DOHH2 (cell line): ENCODE data around the gene FGFR3.

Experiments
- H3F3A ChIP-seq: fragments of 200-600 bp; sonication (generic), shearing (Covaris generic); 2 replicates; pipeline ENCODE4 v1.6.0; 2016; ENCODE audit warnings: antibody characterized with exemption, mild to moderate bottlenecking; ENCODE audit not compliant: control insufficient read depth, insufficient read depth
- H3K27ac ChIP-seq: fragments of 200-600 bp; sonication (generic); 2 replicates; pipeline ENCODE4 v1.5.1; 2014; ENCODE audit warnings: low read depth, mild to moderate bottlenecking, low read length, moderate library complexity
- H3K27me3 ChIP-seq: fragments of 200-600 bp; sonication (generic); 2 replicates; pipeline ENCODE4 v1.6.1; 2014; ENCODE audit warnings: mild to moderate bottlenecking, low read length, mixed read lengths; ENCODE audit not compliant: control insufficient read depth
- H3K36me3 ChIP-seq: fragments of 200-600 bp; sonication (generic); 2 replicates; pipeline ENCODE4 v1.6.1; 2014; ENCODE audit warnings: mild to moderate bottlenecking, low read length, moderate library complexity, mixed read lengths; ENCODE audit not compliant: control insufficient read depth
- H3K4me1 ChIP-seq: fragments of 200-600 bp; sonication (generic); 2 replicates; pipeline ENCODE4 v1.6.1; 2014; ENCODE audit warnings: mild to moderate bottlenecking, low read length, mixed read lengths; ENCODE audit not compliant: control insufficient read depth
- H3K4me2 ChIP-seq: fragments of 200-600 bp; sonication (generic); 2 replicates; pipeline ENCODE4 v1.6.0; 2014; ENCODE audit warnings: mild to moderate bottlenecking, low read length, moderate library complexity
- H3K4me3 ChIP-seq: fragments of 200-600 bp; sonication (generic); 2 replicates; pipeline ENCODE4 v1.5.1; 2014; ENCODE audit warnings: mild to moderate bottlenecking, low read length, mixed read lengths
- H3K79me2 ChIP-seq: fragments of 200-600 bp; sonication (generic); 2 replicates; pipeline ENCODE4 v1.6.1; 2014; ENCODE audit warnings: mild to moderate bottlenecking, low read length, mixed read lengths; ENCODE audit not compliant: control insufficient read depth
- H3K9me2 ChIP-seq: fragments of 200-600 bp; sonication (generic); replicated peaks from 2 replicates; pipeline ENCODE4 v1.6.1; 2014; ENCODE audit warnings: mild to moderate bottlenecking, low read length, mixed read lengths; ENCODE audit not compliant: control insufficient read depth
- H3K9me3 ChIP-seq: fragments of 200-600 bp; sonication (generic); 2 replicates; pipeline ENCODE4 v1.6.1; 2014; ENCODE audit warnings: antibody characterized with exemption, low read length, mixed read lengths; ENCODE audit not compliant: control insufficient read depth, insufficient read depth
- H4K20me1 ChIP-seq: fragments of 200-600 bp; sonication (generic); 2 replicates; pipeline ENCODE4 v1.6.0; 2014; ENCODE audit warnings: low read depth, mild to moderate bottlenecking, antibody characterized with exemption, low read length, moderate library complexity; ENCODE audit not compliant: control insufficient read depth, insufficient read depth
- EZH2phosphoT487 ChIP-seq: fragments of 200-600 bp; sonication (generic); IDR thresholded peaks from 2 replicates; pipeline ENCODE4 v1.6.1; 2017; ENCODE audit warnings: borderline replicate concordance, mild to moderate bottlenecking, antibody characterized with exemption, low read length, moderate library complexity, mixed read lengths
- TF ChIP-seq, protein P1 (sequence below): fragments of 200-600 bp; sonication (generic); IDR thresholded peaks from one replicate; pipeline ENCODE4 v1.5.1; 2014; ENCODE audit warnings: antibody characterized with exemption, mild to moderate bottlenecking, low read depth, low read length; ENCODE audit not compliant: poor library complexity, severe bottlenecking

The FGFR3 gene

GRCh38 chr4:1809754-1810502 is 16.8 kb downstream of the FGFR3 start:
- peaks cover 26% of the 10 kb centered on the region for H3K36me3 ChIP-seq
- no peaks in the 10 kb centered on the region; the same call in 1 of the 2 replicates for H3F3A ChIP-seq
- H3K4me1 ChIP-seq, result no peaks in the 10 kb centered on the region; the same call in 1 of the 2 replicates
- H3K4me3 ChIP-seq, result no peak overlapping the region
- no peak overlapping the region for H3K4me2 ChIP-seq
- H4K20me1 ChIP-seq, result 0 out of 2 replicates have a peak, but pooled peaks cover 4% of the 10 kb centered on the region
- no peak overlapping the region for H3K27ac ChIP-seq
- H3K27me3 ChIP-seq, result no peaks in the 10 kb centered on the region
- no peaks in the 10 kb centered on the region for H3K9me3 ChIP-seq
- H3K79me2 ChIP-seq, result no peaks in the 10 kb centered on the region
- TF ChIP-seq, protein P1, sequence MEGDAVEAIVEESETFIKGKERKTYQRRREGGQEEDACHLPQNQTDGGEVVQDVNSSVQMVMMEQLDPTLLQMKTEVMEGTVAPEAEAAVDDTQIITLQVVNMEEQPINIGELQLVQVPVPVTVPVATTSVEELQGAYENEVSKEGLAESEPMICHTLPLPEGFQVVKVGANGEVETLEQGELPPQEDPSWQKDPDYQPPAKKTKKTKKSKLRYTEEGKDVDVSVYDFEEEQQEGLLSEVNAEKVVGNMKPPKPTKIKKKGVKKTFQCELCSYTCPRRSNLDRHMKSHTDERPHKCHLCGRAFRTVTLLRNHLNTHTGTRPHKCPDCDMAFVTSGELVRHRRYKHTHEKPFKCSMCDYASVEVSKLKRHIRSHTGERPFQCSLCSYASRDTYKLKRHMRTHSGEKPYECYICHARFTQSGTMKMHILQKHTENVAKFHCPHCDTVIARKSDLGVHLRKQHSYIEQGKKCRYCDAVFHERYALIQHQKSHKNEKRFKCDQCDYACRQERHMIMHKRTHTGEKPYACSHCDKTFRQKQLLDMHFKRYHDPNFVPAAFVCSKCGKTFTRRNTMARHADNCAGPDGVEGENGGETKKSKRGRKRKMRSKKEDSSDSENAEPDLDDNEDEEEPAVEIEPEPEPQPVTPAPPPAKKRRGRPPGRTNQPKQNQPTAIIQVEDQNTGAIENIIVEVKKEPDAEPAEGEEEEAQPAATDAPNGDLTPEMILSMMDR, result peak; percentile 98
- no peak for TF ChIP-seq EZH2phosphoT487
- no peaks in the 10 kb centered on the region for H3K9me2 ChIP-seq

- no peaks in the 10 kb centered on the region; the same call in 1 of the 2 replicates for H3F3A ChIP-seq
- no peaks in the 10 kb centered on the region for H3K9me2 ChIP-seq
- H3K4me3 ChIP-seq, result no peak overlapping the region
- H3K79me2 ChIP-seq, result no peaks in the 10 kb centered on the region
- H3K4me1 ChIP-seq, result no peaks in the 10 kb centered on the region; the same call in 1 of the 2 replicates
- no peak overlapping the region for H3K27ac ChIP-seq
- H3K4me2 ChIP-seq, result no peak overlapping the region
- H4K20me1 ChIP-seq, result 0 out of 2 replicates have a peak, but pooled peaks cover 4% of the 10 kb centered on the region
- no peaks in the 10 kb centered on the region for H3K9me3 ChIP-seq
- H3K27me3 ChIP-seq, result no peaks in the 10 kb centered on the region
- peaks cover 34% of the 10 kb centered on the region for H3K36me3 ChIP-seq
- TF ChIP-seq EZH2phosphoT487, result no peak
- TF ChIP-seq, protein P1, result no peak
These were observed 17.7 kb downstream of the FGFR3 start for GRCh38 chr4:1810765-1811164.

GRCh38 chr4:1812720-1813119 is 19.6 kb downstream of the FGFR3 start:
- 0 out of 2 replicates have a peak, but pooled peaks cover 4% of the 10 kb centered on the region for H4K20me1 ChIP-seq
- no peak overlapping the region for H3K4me3 ChIP-seq
- H3K9me2 ChIP-seq, result no peaks in the 10 kb centered on the region
- no peak overlapping the region for H3K4me2 ChIP-seq
- no peaks in the 10 kb centered on the region for H3K27me3 ChIP-seq
- H3K4me1 ChIP-seq, result no peaks in the 10 kb centered on the region
- no peak overlapping the region for H3K27ac ChIP-seq
- no peaks in the 10 kb centered on the region for H3K9me3 ChIP-seq
- no peaks in the 10 kb centered on the region for H3K79me2 ChIP-seq
- H3F3A ChIP-seq, result no peaks in the 10 kb centered on the region; the same call in 1 of the 2 replicates
- H3K36me3 ChIP-seq, result peaks cover 50% of the 10 kb centered on the region
- no peak for TF ChIP-seq EZH2phosphoT487
- TF ChIP-seq, protein P1, result no peak
